Measurements from ENCODE around the gene SYNDIG1L. TPM values are rescaled to one million over a fixed set of nuclear protein-coding genes. Genes with fewer than 3 reads are reported as not detected.

The SYNDIG1L gene
- total RNA-seq, 1 experiment from 2014 or later, result not detected

GRCh38 chr14:74444866-74445265, 18.9 kb upstream of the SYNDIG1L start:
- Histone ChIP-seq H3K79me2 (ENCODE audit: insufficient read depth, low read length) (no peaks in the 10 kb centered on the region), H3K9me3 (ENCODE audit: control insufficient read depth in 1 of 2, insufficient read depth in 1 of 2, low read depth in 1 of 2, low read length in 2 of 2) (no peaks in the 10 kb centered on the region), H3K27ac (ENCODE audit: low read depth, low read length) (no peak overlapping the region), H3K4me1 (ENCODE audit: control insufficient read depth in 1 of 2, insufficient read depth in 2 of 2, low read length in 2 of 2) (peaks cover 0 to 3% of the 10 kb centered on the region in 2 experiments; a peak in 1 of 4 replicates), H3K9me2 (ENCODE audit: insufficient read depth) (no peaks in the 10 kb centered on the region), H3K4me2 (ENCODE audit: low read length) (no peak overlapping the region), H3K27me3 (ENCODE audit: insufficient read depth, low read length) (peaks cover 9% of the 10 kb centered on the region; the same call in 1 of the 2 replicates), H3K9ac (ENCODE audit: low read length) (no peak overlapping the region), H3K4me3 (replicated peaks in 1 of 2; ENCODE audit: low read depth in 1 of 2, low read length in 2 of 2) (no peak overlapping the region), H2AFZ (ENCODE audit: low read depth, low read length, poor library complexity, severe bottlenecking) (no peak overlapping the region), H3K36me3 (ENCODE audit: control insufficient read depth in 1 of 2, insufficient read depth in 2 of 2, low read length in 2 of 2) (no peaks in the 10 kb centered on the region), H4K20me1 (ENCODE audit: insufficient read depth) (no peaks in the 10 kb centered on the region)
- DNase-seq (ENCODE audit: low read depth, low spot score), result no peak
- TF ChIP-seq YY1 (IDR thresholded peaks at IDR 0.05; ENCODE audit: extremely low read depth, insufficient replicate concordance, low read depth, low read length) (no peak), EZH2 (IDR thresholded peaks at IDR 0.05) (no peak), ZNF274 (IDR thresholded peaks at IDR 0.05; ENCODE audit: low read depth, low read length) (no peak), CBX3 (IDR thresholded peaks at IDR 0.05; ENCODE audit: low read depth) (no peak), POLR2A (IDR thresholded peaks at IDR 0.05; ENCODE audit: borderline replicate concordance, extremely low read depth, insufficient read depth, insufficient read length) (no peak), ELF1 (IDR thresholded peaks at IDR 0.05; ENCODE audit: borderline replicate concordance, low read depth) (no peak), FOSL1 (IDR thresholded peaks at IDR 0.05; ENCODE audit: low read depth) (no peak), SP1 (IDR thresholded peaks at IDR 0.05; ENCODE audit: low read depth) (no peak), EZH2phosphoT487 (IDR thresholded peaks at IDR 0.05; ENCODE audit: borderline replicate concordance) (no peak), SRF (IDR thresholded peaks at IDR 0.05; ENCODE audit: low read depth) (no peak), EGR1 (IDR thresholded peaks at IDR 0.05; ENCODE audit: low read depth) (no peak), REST (IDR thresholded peaks at IDR 0.05; ENCODE audit: low read depth) (no peak), MAX (IDR thresholded peaks at IDR 0.05) (no peak), ZBTB33 (IDR thresholded peaks at IDR 0.05; ENCODE audit: extremely low read depth, insufficient replicate concordance, low read length) (no peak), SIN3A (IDR thresholded peaks at IDR 0.05; ENCODE audit: low read depth) (no peak), TCF7L2 (IDR thresholded peaks at IDR 0.05; ENCODE audit: borderline replicate concordance, extremely low read depth, insufficient read depth, insufficient read length) (no peak), RAD21 (IDR thresholded peaks at IDR 0.05; ENCODE audit: low read depth) (no peak), CEBPB (IDR thresholded peaks at IDR 0.05; ENCODE audit: low read depth) (no peak), ZFX (IDR thresholded peaks at IDR 0.05) (no peak), CTCF (IDR thresholded peaks at IDR 0.05 in 2 of 3, conservative IDR thresholded peaks at IDR 0.05 in 1 of 3; ENCODE audit: borderline replicate concordance in 1 of 3, insufficient read depth in 1 of 3, low read depth in 2 of 3, low read length in 2 of 3) (no peak)
- BruUV-seq (replicated peaks), result no TSS peak
- RAD21 ChIA-PET (ENCODE audit: low non-redundant PET in 1 of 2, low total read pairs in 2 of 2, uncharacterized antibody in 2 of 2, unreplicated experiment in 2 of 2), result no interaction called here
- ATAC-seq, result peak; percentile 82
- intact Hi-C loops (cut with micrococcal nuclease), result no loop called here
- POLR2A ChIA-PET, result no interaction called here
- CTCF ChIA-PET, result no interaction called here
